Panc1 (cell line): Measurements from ENCODE around the gene PPIE. TPM values are rescaled to one million over a fixed set of nuclear protein-coding genes. Genes with fewer than 3 reads are reported as not detected.

Experiments used
- ATAC-seq: fragments of 200-7000 bp; cut with Tn5 transposase; 2 replicates; pipeline ENCODE4 v1.9.1; 2020; ENCODE audit warnings: mild to moderate bottlenecking, moderate library complexity
- BruUV-seq: library from RNA; stranded (reverse); fragments of 400-500 nt; replicated peaks from 2 replicates; lab custom pipeline; 2021; lab: Mats Ljungman, UMichigan
- CTCF ChIA-PET: fragments of 300-600 bp; sonication (Branson Sonifier 250); formaldehyde crosslinking; loops from one replicate; lab custom pipeline; 2022; ENCODE audit warnings: antibody characterized with exemption; lab: Charles Lee
- POLR2A ChIA-PET: fragments of 300-600 bp; sonication (Branson Sonifier 250); formaldehyde crosslinking; loops from one replicate; lab custom pipeline; 2022; ENCODE audit warnings: antibody characterized with exemption; lab: Charles Lee
- DNase-seq: peaks from one replicate; pipeline ENCODE4 v3.0.0-alpha.2; 2010; ENCODE audit warnings: low read depth, low spot score
- H3K27ac ChIP-seq: 2 replicates; pipeline ENCODE4 v1.5.1; 2011; ENCODE audit warnings: mild to moderate bottlenecking, low read length, inconsistent platforms
- H3K27me3 ChIP-seq: fragments of 200-500 bp; sonication (Bioruptor generic); 2 replicates; pipeline ENCODE4 v1.6.0; 2014; ENCODE audit warnings: low read length, inconsistent platforms; ENCODE audit not compliant: control insufficient read depth, insufficient read depth
- H3K36me3 ChIP-seq: fragments of 200-500 bp; sonication (Bioruptor generic); 2 replicates; pipeline ENCODE4 v1.5.1; 2014; ENCODE audit warnings: inconsistent platforms, mild to moderate bottlenecking, low read length, moderate library complexity; ENCODE audit not compliant: control insufficient read depth, insufficient read depth
- H3K4me1 ChIP-seq: 2 replicates; pipeline ENCODE4 v1.5.1; 2011; ENCODE audit warnings: inconsistent platforms, mild to moderate bottlenecking, low read length, moderate library complexity; ENCODE audit not compliant: control insufficient read depth, insufficient read depth
- H3K4me3 ChIP-seq, 2 experiments: 2 replicates each; pipeline ENCODE4 v1.5.1; 2011 to 2012; ENCODE audit warnings: low read depth in 2 of 2, low read length in 2 of 2, mild to moderate bottlenecking in 2 of 2, inconsistent platforms in 1 of 2, moderate library complexity in 1 of 2
- H3K9me3 ChIP-seq: fragments of 200-500 bp; sonication (Bioruptor generic); 2 replicates; pipeline ENCODE4 v1.5.1; 2014; ENCODE audit warnings: low read depth, mild to moderate bottlenecking, inconsistent platforms, low read length, moderate library complexity; ENCODE audit not compliant: control insufficient read depth, insufficient read depth
- POLR2AphosphoS5 ChIP-seq: IDR thresholded peaks from 2 replicates; pipeline ENCODE4 v1.6.1; 2012; ENCODE audit warnings: mild to moderate bottlenecking, low read depth, low read length, moderate library complexity
- SIN3A ChIP-seq: IDR thresholded peaks from 2 replicates; pipeline ENCODE4 v1.6.1; 2012; ENCODE audit warnings: low read depth, mild to moderate bottlenecking, low read length, moderate library complexity, borderline replicate concordance; ENCODE audit not compliant: insufficient read depth
- TCF7L2 ChIP-seq: IDR thresholded peaks from 2 replicates; pipeline ENCODE4 v1.6.1; 2011; ENCODE audit warnings: mild to moderate bottlenecking, low read depth, low read length, inconsistent platforms
- in situ Hi-C: cut with HindIII; loops from 2 replicates; pipeline ENCODE4 v1.10.0; 2016; ENCODE audit warnings: low sequenced_read_pairs, low pct_unique_long_range_greater_than_20kb
- intact Hi-C: fragments of 100-400 bp; cut with micrococcal nuclease; formaldehyde crosslinking; loops from one replicate; pipeline ENCODE4 v1.10.0; 2022; ENCODE audit not compliant: unreplicated experiment
- total RNA-seq: library from RNA; stranded (reverse); gene quantifications from one replicate; pipeline ENCODE4 v1.2.1, GENCODE V29; 2021; ENCODE audit not compliant: unreplicated experiment
- TF ChIP-seq, protein P1 (sequence below): fragments of 450-650 bp; IDR thresholded peaks from 2 replicates; pipeline ENCODE4 v1.5.1; 2017; ENCODE audit warnings: mild to moderate bottlenecking
- TF ChIP-seq, protein P2 (sequence below), 2 experiments: IDR thresholded peaks; 2 replicates each; pipeline ENCODE4 v1.6.1; 2011 to 2012; ENCODE audit warnings: low read depth in 2 of 2, control low read depth in 1 of 2, low read length in 1 of 2, mild to moderate bottlenecking in 1 of 2, moderate library complexity in 1 of 2; ENCODE audit not compliant: insufficient read depth in 1 of 2

The PPIE gene
- total RNA-seq, 1 experiment from 2014 or later: 53.0 TPM

DNA sequence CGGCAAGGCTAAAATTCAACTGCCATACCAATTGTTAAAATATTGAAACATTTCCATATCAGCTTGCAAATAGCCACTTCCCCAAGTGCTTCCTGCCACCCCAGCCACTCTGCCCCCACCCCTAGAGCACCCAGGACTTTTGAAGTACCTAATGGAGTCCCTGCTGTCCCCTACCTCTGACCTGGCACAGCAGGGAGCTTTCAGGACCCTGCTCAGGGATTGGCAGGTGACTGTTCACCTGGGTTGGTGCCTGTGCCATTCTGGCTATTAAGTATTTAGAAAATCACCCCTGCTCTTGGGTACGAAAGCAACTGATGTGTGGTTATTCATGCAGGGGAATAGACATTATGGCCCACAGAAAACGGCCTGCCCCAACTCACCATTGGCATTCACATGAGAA lies 38.3 kb upstream of the PPIE start:
- BruUV-seq: no TSS peak
- Histone ChIP-seq H3K9me3 (no peaks in the 10 kb centered on the region), H3K4me1 (no peaks in the 10 kb centered on the region), H3K4me3 (no peak overlapping the region), H3K36me3 (no peaks in the 10 kb centered on the region), H3K27me3 (peaks cover 8% of the 10 kb centered on the region; the same call in 1 of the 2 replicates), H3K27ac (no peak overlapping the region)
- ChIA-PET POLR2A (no interaction called here), CTCF (no interaction called here)
- no peak for DNase-seq
- TF ChIP-seq, protein P1, sequence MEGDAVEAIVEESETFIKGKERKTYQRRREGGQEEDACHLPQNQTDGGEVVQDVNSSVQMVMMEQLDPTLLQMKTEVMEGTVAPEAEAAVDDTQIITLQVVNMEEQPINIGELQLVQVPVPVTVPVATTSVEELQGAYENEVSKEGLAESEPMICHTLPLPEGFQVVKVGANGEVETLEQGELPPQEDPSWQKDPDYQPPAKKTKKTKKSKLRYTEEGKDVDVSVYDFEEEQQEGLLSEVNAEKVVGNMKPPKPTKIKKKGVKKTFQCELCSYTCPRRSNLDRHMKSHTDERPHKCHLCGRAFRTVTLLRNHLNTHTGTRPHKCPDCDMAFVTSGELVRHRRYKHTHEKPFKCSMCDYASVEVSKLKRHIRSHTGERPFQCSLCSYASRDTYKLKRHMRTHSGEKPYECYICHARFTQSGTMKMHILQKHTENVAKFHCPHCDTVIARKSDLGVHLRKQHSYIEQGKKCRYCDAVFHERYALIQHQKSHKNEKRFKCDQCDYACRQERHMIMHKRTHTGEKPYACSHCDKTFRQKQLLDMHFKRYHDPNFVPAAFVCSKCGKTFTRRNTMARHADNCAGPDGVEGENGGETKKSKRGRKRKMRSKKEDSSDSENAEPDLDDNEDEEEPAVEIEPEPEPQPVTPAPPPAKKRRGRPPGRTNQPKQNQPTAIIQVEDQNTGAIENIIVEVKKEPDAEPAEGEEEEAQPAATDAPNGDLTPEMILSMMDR: no peak
- TF ChIP-seq POLR2AphosphoS5: no peak
- no peak for TF ChIP-seq TCF7L2
- TF ChIP-seq, protein P2, sequence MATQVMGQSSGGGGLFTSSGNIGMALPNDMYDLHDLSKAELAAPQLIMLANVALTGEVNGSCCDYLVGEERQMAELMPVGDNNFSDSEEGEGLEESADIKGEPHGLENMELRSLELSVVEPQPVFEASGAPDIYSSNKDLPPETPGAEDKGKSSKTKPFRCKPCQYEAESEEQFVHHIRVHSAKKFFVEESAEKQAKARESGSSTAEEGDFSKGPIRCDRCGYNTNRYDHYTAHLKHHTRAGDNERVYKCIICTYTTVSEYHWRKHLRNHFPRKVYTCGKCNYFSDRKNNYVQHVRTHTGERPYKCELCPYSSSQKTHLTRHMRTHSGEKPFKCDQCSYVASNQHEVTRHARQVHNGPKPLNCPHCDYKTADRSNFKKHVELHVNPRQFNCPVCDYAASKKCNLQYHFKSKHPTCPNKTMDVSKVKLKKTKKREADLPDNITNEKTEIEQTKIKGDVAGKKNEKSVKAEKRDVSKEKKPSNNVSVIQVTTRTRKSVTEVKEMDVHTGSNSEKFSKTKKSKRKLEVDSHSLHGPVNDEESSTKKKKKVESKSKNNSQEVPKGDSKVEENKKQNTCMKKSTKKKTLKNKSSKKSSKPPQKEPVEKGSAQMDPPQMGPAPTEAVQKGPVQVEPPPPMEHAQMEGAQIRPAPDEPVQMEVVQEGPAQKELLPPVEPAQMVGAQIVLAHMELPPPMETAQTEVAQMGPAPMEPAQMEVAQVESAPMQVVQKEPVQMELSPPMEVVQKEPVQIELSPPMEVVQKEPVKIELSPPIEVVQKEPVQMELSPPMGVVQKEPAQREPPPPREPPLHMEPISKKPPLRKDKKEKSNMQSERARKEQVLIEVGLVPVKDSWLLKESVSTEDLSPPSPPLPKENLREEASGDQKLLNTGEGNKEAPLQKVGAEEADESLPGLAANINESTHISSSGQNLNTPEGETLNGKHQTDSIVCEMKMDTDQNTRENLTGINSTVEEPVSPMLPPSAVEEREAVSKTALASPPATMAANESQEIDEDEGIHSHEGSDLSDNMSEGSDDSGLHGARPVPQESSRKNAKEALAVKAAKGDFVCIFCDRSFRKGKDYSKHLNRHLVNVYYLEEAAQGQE (IDR thresholded peaks at IDR 0.05; ENCODE audit: insufficient read depth in 1 of 2, low read depth in 2 of 2, low read length in 1 of 2): no peak
- TF ChIP-seq SIN3A: no peak
- ATAC-seq: no peak
- in situ Hi-C loops: no loop called here
- intact Hi-C loops: no loop called here

DNA sequence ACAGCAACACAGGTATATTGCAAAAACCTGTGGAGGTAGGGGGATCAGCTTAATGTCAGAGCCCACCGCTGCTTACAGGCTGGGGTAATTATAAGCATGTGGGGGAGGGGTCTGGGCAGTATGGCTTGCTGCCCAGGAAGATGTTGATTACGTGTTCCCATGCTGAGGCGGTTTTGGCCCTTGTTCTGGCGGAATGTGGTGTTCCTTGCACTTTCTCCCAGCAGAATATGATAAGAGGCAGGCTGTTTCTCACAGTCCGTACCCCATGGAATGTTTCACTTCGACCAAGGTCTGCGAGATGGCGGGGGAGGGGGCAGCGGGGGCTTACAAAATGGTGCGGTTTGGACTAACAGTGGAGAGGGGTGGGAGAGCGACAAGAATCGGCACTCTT lies 37.6 kb upstream of the PPIE start:
- DNase-seq: no peak
- Histone ChIP-seq H3K4me3 (no peak overlapping the region), H3K27me3 (peaks cover 8% of the 10 kb centered on the region; the same call in 1 of the 2 replicates), H3K27ac (no peak overlapping the region), H3K9me3 (no peaks in the 10 kb centered on the region), H3K4me1 (no peaks in the 10 kb centered on the region), H3K36me3 (no peaks in the 10 kb centered on the region)
- ATAC-seq: no peak
- ChIA-PET POLR2A (no interaction called here), CTCF (interaction anchor here (0.6 to 0.7 kb wide), 2 partner anchors 54 to 102 kb away, joined by 3 to 7 read pairs; no protein-coding TSS in a partner anchor)
- intact Hi-C loops: no loop called here
- TF ChIP-seq TCF7L2 (no peak), POLR2AphosphoS5 (no peak), SIN3A (no peak)
- TF ChIP-seq, protein P1: no peak
- TF ChIP-seq, protein P2 (IDR thresholded peaks at IDR 0.05; ENCODE audit: insufficient read depth in 1 of 2, low read depth in 2 of 2, low read length in 1 of 2): no peak
- no TSS peak for BruUV-seq
- in situ Hi-C loops: no loop called here
